Measurements from ENCODE around the gene ENPP5.
"Not testable (repeated sequence)": the region's sequence is repeated elsewhere in the genome, so short reads cannot be mapped to it uniquely, and the experiment has no call there.

ENPP5 gene

GRCh38 chr6:46174904-46175303 lies 4.1 kb upstream of the ENPP5 start:
- DNase-seq: no peak

DNA sequence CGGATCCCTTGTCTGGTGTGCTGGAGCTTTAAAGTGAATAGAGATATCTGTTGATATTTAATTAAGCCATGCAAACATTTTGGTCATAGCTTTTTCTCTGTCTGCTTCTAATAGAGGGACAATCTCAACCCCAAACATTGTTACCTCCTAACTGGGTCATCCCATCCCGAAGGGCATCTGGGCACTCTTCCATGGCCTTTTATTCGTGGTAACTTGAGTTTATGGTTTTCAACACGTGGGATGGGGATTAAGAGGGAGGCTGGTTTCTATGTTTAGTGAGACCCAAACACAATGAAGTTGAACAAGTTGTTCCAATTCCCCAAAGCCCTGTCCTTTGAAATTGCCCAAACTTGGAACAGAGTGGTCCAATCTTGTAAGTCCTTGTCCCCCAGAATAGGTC lies 1.4 kb upstream of the ENPP5 start:
- DNase-seq: no peak

DNA sequence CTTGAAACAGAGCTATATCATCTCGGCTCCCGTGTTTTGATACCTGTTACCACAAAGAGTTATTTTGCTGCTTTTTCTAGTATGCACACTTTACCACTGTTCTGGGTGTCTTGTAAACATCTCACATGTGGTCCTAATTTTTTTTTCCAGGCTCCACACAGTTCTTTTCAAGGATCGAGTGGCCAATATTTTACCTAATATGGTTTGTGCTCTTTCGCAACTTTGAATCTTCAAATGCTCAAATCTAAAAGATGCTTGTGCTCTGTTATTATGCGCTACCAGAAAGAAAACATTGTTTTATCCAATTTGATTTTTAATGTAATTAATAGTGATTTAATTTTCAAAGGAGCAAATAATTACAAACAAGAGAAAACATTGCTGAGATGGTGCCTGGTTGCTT lies 10.7 kb downstream of the ENPP5 start:
- DNase-seq: no peak

GRCh38 chr6:46159229-46159628 lies 11.6 kb downstream of the ENPP5 start:
- DNase-seq: no peak

DNA sequence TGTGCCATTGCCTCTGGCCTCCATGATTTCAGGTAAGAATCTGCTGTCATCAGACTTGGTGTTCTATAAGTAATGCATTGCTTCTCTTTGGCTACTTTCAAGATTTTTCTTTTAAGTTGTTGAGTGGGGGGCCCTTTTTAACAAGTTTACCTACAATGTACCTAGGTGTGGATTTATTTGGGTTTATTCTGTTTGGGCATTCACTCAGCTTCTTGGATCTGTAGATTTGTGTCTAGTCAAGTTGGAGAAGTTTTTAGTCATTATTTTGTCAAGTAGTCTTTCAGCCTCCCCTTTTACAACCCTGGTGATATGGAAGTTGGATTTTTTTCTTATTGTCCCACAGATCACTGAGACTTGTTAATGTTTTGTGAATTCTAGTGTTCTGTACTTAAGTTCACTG lies 14.1 kb downstream of the ENPP5 start:
- no peak for DNase-seq

DNA sequence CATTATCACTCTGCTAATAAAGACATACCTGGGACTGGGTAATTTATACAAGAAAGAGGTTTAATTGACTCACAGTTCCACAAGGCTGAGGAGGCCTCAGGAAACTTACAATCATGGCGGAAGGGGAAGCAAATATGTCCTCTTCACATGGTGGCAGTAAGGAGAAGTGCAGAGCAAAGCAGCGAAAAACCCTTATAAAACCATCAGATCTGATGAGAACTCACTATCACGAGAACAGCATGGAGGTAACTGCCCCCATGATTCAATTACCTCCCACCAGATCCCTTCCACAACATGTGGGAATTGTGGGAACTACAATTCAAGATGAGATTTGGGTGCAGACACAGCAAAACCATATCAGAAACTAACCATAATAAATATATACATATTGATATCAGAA lies 21.7 kb downstream of the ENPP5 start:
- not testable (repeated sequence) for DNase-seq

- no peak for DNase-seq
Observed at GRCh38 chr6:46144270-46144669, 26.5 kb downstream of the ENPP5 start.

GRCh38 chr6:46138281-46138680 lies 32.5 kb downstream of the ENPP5 start:
- DNase-seq: no peak

- no peak for DNase-seq
Observed at GRCh38 chr6:46137387-46137786, 33.4 kb downstream of the ENPP5 start.

GRCh38 chr6:46136831-46137230 lies 33.9 kb downstream of the ENPP5 start:
- DNase-seq: no peak

GRCh38 chr6:46135176-46135575 lies 35.6 kb downstream of the ENPP5 start:
- no peak for DNase-seq

GRCh38 chr6:46134216-46134615 lies 36.6 kb downstream of the ENPP5 start:
- DNase-seq: no peak

DNA sequence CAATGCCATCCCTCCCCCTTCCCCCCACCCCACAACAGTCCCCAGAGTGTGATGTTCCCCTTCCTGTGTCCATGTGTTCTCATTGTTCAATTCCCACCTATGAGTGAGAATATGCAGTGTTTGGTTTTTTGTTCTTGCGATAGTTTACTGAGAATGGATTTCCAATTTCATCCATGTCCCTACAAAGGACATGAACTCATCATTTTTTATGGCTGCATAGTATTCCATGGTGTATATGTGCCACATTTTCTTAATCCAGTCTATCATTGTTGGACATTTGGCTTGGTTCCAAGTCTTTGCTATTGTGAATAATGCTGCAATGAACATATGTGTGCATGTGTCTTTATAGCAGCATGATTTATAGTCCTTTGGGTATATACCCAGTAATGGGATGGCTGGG lies 39.5 kb downstream of the ENPP5 start:
- DNase-seq: not testable (repeated sequence)

GRCh38 chr6:46130666-46131065 lies 40.1 kb downstream of the ENPP5 start:
- no peak for DNase-seq

- peak; percentile 87 for DNase-seq
Observed at GRCh38 chr6:46129629-46130511, 40.9 kb downstream of the ENPP5 start, which contains the start of gene ENPP4. Gene ENPP4 (plus strand): TSS chr6:46129989. CDS start chr6:46139584, 9,595 bp downstream.

GRCh38 chr6:46129291-46129628 lies 41.5 kb downstream of the ENPP5 start:
- DNase-seq: no peak

DNA sequence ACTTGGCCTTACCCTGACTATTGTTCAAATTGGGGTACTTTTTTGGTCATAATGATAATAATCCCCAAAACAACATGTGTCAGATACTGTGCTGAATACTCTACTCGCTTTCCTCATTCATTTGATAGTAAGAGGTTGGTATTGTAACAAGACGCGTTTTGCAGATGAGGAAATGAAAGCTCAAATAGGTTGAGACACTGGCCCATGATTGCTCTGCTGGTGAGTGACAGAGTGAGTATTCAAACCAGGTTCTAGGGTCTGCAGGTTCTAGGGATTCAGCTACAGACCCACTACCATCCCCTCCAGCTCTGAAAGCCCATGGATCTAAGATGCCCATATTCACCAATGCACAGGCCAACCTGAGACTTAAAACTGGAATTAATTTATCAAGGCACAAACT lies 42.3 kb downstream of the ENPP5 start:
- DNase-seq: no peak

- not testable (repeated sequence) for DNase-seq
Observed at GRCh38 chr6:46119679-46120078, 51.1 kb downstream of the ENPP5 start.

GRCh38 chr6:46118836-46119235 lies 51.9 kb downstream of the ENPP5 start:
- DNase-seq: no peak

- DNase-seq: no peak
Observed at GRCh38 chr6:46118157-46118556, 52.6 kb downstream of the ENPP5 start.

DNA sequence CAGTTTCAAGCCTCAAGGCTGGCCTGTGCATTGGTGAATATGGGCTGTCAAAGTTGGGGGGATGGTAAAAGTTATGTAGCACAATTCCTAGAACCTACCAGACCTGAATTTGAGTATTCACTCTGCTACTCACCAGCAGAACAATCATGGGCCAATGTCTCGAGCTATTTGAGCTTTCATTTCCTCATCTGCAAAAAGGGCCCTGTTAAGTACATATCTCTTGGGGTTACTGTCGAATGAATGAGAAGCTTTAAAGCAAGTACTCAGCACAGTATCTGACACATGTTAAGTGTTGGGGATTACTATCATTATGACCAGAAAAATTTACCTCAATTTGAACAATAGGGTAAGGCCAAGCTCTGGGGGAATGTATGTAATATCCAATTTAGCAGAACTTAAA lies 54.5 kb downstream of the ENPP5 start:
- no peak for DNase-seq

GRCh38 chr6:46115634-46116033 lies 55.1 kb downstream of the ENPP5 start:
- DNase-seq: no peak

DNA sequence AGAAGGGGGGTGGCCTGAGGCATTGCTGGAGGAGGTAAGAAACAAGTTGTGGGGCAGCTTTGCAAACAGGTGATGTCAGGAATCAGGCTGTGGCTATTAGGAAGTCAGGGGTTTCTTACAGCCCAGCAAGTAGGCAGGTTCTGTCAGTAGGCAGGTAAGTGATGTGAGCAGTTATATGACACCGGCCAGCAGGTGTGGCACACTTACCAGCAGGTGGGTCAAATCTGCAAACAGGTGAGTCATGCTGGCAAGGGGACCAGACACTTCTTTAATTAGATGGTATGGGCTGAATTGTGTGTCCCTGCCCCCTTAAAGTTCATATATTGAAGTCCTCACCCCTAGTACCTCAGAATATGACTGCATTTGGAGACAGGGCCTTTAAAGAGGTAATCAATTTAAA lies 57.4 kb downstream of the ENPP5 start:
- DNase-seq: peak; percentile 55
